T47D (cell line): ENCODE results near the gene HBS1L.

Experiments used
- DNase-seq, 2 experiments: peaks; one replicate each; pipeline versions ENCODE4 v3.0.0 to v3.0.0-alpha.2; 2011 to 2012; ENCODE audit warnings: low read depth in 1 of 2, low spot score in 1 of 2
- JUND ChIP-seq: IDR thresholded peaks from 2 replicates; pipeline ENCODE4 v1.6.1; 2012; ENCODE audit warnings: low read depth
- in situ Hi-C: cut with HindIII; loops from 2 replicates; pipeline ENCODE4 v1.10.0; 2016; ENCODE audit warnings: low sequenced_read_pairs, low pct_unique_long_range_greater_than_20kb

HBS1L gene

DNA sequence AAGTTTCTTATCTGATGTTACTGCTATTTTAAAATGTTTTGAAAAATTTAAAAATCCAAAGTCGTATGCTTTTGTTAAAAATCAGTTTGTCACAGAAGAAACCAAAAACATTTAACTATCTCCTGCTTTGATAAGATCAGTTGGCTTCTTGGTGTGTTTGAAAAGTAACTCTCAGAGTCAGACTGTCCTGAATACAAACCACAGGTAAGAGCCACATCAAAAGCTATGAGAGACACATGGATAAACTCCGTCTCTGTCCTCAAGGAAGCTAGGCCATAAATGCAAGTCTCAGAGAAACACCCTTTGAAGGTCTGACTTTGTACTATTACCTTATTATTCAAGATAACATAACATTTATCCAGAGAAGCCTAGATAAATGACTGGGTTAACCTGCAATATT, 7.7 kb downstream of the HBS1L start:
- DNase-seq: peak in 1 of 2 experiments; percentile 19
- in situ Hi-C loops: no loop called here
- TF ChIP-seq JUND: no peak

DNA sequence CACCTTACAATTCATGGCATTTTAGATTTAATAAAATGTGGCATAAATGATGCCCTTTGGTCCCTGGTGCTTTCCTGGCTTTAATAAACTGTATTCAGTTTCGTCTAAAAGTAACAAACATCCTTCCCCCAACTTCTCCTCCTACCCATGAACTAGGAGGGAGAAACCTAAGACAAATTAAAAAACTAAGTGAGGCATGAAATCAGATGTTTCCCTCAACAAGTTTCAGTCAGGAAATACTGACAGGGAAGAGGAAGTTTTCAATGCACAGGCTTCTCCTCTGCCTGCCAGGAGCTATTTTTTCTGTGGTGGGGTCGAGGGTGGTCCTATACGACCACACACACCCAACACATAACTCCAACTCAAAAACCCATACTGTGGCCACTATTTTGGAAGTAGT, 10.0 kb downstream of the HBS1L start:
- TF ChIP-seq JUND: no peak
- no peak for DNase-seq
- in situ Hi-C loops: no loop called here

DNA sequence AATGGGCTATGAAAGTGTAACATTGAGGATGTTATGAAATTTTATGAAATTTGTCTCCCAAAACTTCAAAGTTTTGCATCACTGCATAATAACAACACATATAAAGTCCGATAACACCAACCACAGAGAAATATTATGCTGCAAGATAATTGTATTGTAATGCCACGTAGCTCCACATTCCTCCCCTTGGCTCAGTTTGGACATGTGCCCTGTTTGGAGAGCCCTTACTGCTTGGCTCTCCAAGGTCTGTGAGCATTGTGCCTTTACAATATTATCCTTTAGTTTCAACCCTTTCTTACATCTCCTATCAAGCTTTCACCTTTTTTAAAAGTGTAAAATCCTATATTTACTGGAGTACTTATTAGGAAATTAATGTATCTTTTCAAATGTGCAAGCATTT, 10.8 kb downstream of the HBS1L start:
- in situ Hi-C loops: no loop called here
- TF ChIP-seq JUND: no peak
- DNase-seq: no peak

DNA sequence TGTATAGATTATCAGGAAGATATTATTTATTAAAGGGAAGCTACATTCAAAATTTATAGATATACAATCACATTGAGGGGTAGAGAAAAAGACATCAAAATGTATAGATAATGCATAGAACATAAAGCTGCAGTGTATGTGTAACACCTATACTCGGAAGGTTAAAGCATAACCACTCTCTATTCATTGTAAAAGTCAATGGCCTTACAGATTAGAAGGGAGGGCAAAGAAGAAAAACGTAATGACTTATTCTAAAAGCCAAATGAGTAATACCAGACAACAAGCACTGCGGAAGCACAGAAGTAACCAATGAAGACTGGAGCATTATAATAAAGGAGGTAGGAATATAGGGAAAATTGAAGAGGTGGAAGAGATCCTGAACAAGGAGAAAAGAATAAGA, 11.3 kb downstream of the HBS1L start:
- no peak for DNase-seq
- in situ Hi-C loops: no loop called here
- no peak for TF ChIP-seq JUND

DNA sequence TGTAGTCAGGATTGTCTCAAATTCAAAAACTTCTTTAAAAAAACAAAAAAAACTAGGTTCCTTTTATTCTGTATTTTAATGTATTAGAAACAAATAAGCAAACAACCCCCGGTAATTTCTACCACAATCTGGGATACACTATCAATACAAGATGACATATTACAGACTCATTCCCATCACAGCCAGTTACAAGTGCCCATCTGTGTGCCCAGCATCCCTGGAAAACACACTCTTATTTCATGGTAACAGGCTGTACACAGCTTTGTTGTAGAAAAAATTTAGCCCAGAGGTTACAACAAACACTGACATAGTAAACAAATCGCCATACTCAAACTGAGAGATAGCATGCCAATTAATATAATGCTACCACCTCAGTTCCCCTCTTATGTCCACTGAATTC, 16.3 kb downstream of the HBS1L start:
- TF ChIP-seq JUND: no peak
- in situ Hi-C loops: no loop called here
- no peak for DNase-seq

DNA sequence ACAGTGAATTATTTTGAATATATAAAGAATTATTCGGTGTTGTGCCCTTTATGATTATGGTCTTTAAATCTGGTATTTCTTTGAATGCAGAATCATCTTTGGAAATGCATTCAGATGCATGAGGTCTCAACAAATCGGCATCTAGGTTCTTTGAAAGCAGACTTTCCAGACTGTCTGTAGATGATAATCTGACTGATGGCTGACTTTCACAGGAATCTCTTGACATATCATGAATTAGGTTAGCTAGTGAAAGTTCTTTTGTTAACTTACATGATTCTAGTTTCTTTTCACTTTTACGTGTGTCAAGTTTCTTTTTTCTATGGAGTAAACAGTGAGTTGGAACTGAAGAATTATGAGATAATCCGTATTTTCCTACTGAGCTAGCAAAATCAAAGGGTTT, 17.1 kb downstream of the HBS1L start:
- no peak for DNase-seq
- TF ChIP-seq JUND: no peak
- in situ Hi-C loops: no loop called here

DNA sequence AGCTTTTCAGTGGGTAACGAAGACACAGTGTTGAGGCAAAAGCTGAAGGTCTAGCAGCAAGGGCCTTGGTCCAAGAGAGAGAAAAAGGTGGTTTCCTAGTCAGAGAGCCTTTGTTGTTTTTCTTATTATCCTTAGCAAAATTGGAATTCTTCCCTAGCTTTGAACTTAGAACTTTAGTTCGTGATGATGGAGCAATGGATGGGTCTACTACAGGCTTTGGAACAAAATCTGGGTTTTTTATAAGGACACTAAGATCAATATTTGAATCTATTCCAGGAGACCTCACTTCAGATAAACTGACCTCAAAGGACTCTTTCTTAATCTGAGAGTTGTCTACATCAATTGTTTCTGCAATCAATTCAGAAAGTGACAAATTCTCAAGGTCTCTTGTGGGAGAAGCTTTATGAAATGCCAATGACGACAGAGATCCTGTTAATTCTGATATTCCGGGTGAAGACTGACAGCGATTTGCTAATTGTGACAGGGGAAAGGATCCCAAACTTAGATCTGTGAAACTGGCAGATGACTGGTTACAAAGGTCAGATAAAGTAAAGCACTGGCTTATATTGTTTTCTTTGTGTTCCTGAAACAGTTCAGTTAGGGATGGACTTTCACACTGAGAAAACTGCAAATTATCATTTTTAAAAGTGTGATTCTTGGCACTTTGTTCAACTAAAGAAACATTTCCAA, 17.7 kb downstream of the HBS1L start:
- no peak for DNase-seq
- in situ Hi-C loops: no loop called here
- TF ChIP-seq JUND: no peak

DNA sequence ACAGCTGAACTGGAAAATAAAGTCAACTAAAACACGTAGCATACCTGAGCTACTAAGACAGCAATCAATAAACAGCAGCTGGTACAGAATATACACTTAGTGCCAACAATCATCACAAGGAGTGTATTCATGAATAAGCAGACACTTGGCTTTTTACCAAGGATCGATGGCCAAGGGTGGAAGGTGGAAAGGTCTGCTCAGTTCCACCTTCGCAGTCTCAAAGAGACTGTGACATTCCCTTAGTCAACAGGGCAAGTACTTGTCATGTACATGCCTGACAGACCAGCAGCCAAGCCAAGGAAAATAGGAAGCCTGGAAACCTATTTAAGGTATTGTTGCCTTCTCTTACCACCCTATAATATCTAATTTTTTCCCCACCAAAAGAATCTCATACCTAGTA, 21.4 kb downstream of the HBS1L start:
- in situ Hi-C loops: no loop called here
- TF ChIP-seq JUND: no peak
- DNase-seq: peak in 1 of 2 experiments; percentile 23

DNA sequence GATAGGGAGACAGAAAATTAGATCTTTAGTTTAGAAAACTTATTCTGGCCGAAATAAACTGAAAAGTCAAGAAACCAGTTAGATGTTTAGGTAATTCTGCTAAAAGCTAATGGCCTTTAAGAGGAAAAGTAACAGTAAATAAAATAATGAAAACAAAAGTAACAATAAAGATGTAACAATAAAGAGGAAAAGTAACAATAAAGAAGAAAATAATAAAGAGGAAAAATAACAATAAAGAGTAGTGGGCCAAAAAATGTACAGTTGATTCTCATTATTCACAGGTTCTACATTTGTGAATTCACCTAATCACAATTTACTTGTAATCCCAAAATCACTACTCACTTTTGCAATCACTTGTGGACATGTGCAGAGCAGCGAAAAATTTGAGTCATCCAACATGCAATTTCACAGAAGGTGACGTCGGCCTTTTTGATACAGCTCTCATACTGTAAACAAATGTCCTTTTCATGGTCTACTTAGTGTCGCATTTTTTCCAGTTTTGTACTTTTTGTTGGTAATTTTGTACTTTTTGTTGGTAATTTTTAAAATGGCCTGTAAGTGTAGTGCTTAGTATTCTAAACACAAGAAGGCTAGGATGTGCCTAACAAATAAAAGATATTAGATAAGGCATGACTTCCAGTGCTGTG, 24.0 kb downstream of the HBS1L start:
- DNase-seq: no peak
- in situ Hi-C loops: no loop called here
- TF ChIP-seq JUND: no peak

DNA sequence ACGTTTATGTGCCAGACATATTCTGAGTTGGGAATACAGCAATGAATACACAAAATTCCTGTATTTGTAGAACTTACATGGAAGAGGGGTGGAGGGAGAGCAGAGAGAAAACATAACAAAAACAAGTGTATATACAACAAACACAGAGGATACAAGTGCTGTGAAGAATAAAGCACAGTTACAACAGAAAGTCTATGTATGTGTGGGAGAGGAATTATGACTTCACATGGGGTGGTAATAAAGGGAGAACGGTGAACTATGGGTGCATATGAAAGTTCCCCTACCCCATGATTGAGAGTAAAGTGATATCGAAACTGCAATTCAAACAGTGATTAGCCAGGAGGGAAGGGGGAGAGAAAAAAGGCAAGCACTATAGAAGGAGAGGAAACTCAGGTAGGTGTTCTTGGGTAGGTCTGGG, 24.6 kb downstream of the HBS1L start:
- in situ Hi-C loops: no loop called here
- TF ChIP-seq JUND: no peak
- DNase-seq: no peak

DNA sequence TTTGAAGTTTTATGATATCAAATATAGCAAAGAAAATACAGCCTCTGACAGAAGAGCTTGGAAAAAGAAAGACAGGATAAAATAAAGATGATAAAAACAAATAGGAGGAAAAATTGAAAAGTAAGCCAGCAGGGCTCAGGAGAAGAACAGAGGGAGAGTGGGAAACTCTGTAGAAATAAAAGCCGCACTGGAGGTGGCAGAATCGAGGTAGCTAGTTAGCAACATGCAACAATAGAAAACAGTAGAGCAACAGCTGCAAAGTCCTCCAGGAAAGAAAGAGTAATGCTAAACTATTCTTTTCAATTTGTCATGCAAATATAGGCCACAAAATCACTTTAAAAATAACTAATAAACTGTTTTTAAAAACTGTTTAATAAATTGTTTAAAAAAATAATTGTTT, 28.8 kb downstream of the HBS1L start:
- in situ Hi-C loops: no loop called here
- no peak for TF ChIP-seq JUND
- DNase-seq: no peak

DNA sequence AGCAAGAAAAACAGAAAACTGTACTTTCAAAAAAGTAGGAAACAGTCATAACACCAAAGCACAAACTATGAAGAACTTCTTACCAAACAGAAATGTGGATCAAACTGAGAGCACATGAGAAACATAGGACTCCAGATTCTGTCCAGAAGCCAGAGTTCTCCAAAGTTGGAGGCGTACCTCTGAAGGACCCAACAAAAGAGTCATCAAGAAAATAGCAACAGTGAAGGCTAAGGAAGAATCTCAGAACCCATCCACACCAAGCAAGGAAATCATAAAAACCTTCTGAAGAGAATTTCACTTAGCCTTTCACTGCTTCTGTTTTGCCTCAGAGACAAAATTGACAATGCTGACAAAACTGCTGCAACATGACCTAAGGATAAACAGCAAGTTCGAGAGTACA, 29.4 kb downstream of the HBS1L start:
- in situ Hi-C loops: no loop called here
- TF ChIP-seq JUND: no peak
- no peak for DNase-seq

DNA sequence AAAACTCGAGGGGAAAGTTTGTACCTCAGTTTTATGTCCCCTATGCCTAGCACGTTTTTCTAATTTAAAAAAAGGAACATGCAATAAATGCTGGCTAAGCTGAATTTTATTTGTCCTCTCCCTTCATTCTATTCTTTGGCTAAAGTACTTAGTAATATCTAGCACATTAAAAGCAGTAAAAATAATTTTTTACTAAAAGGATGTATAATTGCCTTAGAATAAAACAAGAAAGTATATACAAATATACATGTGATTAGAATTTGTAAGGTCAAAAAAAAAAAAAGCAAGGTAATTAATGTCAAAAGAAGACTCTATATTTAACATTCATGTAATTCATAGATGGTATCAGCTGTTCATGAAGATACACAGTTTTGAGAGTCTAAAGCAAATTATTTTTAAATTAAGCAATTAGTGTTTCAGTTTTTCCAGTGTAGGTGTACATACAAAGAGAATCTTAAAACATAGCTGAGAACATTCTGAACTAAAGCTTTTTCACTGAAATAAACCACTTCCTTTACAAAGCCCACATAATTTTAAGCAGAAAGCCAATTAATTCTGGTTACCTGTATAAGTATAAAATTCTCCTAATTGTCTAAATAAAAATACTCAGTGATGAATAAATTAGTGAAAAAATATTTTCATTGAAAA, 32.4 kb downstream of the HBS1L start:
- no peak for TF ChIP-seq JUND
- DNase-seq: no peak
- in situ Hi-C loops: no loop called here
